ENCODE results near the gene DAPP1.

DNA sequence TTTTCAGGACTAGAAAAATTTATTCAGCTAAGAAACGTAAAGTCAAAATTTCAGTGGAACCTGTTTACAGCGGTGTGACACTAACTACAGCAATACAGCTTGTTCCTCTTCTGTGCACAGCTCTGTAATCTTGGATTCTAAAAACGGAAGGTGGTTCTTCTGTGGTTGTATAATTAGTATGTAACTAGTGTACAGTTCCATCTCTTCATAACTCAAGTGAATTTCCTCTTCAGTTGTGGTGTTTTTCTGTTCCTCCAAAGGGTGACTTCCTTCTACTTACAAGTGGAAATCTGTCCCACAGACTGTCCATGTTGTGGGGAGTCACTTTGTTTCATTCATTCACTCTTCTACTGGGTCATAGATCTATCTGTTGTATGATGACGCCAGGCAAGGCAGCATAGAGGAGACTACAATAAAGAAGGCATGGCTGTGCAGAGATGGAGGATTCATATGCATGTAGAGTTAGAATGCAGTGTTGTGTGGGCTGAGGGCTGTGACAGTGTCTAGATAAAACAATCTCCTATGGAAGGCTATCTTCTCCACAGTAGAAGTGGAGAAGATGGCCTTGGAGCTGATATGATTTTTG lies 5.4 kb downstream of the DAPP1 start:
- TF ChIP-seq, protein P1, sequence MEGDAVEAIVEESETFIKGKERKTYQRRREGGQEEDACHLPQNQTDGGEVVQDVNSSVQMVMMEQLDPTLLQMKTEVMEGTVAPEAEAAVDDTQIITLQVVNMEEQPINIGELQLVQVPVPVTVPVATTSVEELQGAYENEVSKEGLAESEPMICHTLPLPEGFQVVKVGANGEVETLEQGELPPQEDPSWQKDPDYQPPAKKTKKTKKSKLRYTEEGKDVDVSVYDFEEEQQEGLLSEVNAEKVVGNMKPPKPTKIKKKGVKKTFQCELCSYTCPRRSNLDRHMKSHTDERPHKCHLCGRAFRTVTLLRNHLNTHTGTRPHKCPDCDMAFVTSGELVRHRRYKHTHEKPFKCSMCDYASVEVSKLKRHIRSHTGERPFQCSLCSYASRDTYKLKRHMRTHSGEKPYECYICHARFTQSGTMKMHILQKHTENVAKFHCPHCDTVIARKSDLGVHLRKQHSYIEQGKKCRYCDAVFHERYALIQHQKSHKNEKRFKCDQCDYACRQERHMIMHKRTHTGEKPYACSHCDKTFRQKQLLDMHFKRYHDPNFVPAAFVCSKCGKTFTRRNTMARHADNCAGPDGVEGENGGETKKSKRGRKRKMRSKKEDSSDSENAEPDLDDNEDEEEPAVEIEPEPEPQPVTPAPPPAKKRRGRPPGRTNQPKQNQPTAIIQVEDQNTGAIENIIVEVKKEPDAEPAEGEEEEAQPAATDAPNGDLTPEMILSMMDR (conservative IDR thresholded peaks at IDR 0.05; ENCODE audit: low read length): no peak
- no peak for TF ChIP-seq EZH2phosphoT487 (IDR thresholded peaks at IDR 0.05; ENCODE audit: borderline replicate concordance)

Measured in Loucy (cell line).